HEK293 (cell line): ENCODE data around the gene EML1.

Source experiments
- CTCF ChIA-PET: fragments of 350-600 bp; formaldehyde crosslinking; extraction: SDS; loops from one replicate; lab custom pipeline; 2021; ENCODE audit warnings: antibody characterized with exemption; lab: Yijun Ruan, JAX
- POLR2A ChIA-PET: fragments of 300-600 bp; formaldehyde crosslinking; extraction: SDS; loops from one replicate; lab custom pipeline; 2020; ENCODE audit warnings: antibody characterized with exemption, inconsistent platforms; lab: Yijun Ruan, JAX
- H3K27ac ChIP-seq: fragments of 200-500 bp; sonication (Bioruptor generic); 2 replicates; pipeline ENCODE4 v1.5.1; 2014; ENCODE audit warnings: low read depth, low read length, control low read depth, inconsistent platforms; ENCODE audit errors: extremely low read depth
- H3K36me3 ChIP-seq, 2 experiments: fragments of 200-500 bp in 1 of 2; sonication (Bioruptor generic) in 1 of 2; 1 replicate in 1 of 2; 2 replicates in 1 of 2; pipeline ENCODE4 v1.5.1; 2014 to 2017; ENCODE audit warnings: inconsistent platforms in 2 of 2, low read length in 2 of 2; ENCODE audit not compliant: control insufficient read depth in 2 of 2, insufficient read depth in 1 of 2
- H3K4me1 ChIP-seq: fragments of 200-500 bp; sonication (Bioruptor generic); 2 replicates; pipeline ENCODE4 v1.5.1; 2014; ENCODE audit warnings: mild to moderate bottlenecking, low read length, inconsistent platforms; ENCODE audit not compliant: control insufficient read depth, insufficient read depth
- H3K4me3 ChIP-seq: 2 replicates; pipeline ENCODE4 v1.5.1; 2011; ENCODE audit warnings: low read depth, mild to moderate bottlenecking, control low read depth, low read length, moderate library complexity
- H3K9me3 ChIP-seq: fragments of 200-500 bp; sonication (Bioruptor generic); 2 replicates; pipeline ENCODE4 v1.5.1; 2014; ENCODE audit warnings: low read depth, low read length, inconsistent platforms; ENCODE audit not compliant: control insufficient read depth, insufficient read depth
- OSR2 ChIP-seq: fragments of 450-650 bp; formaldehyde crosslinking; IDR thresholded peaks from 2 replicates; pipeline ENCODE4 v1.5.1; 2016; ENCODE audit warnings: missing biosample characterization, missing genetic modification characterization
- ZNF239 ChIP-seq: fragments of 450-650 bp; formaldehyde crosslinking; IDR thresholded peaks from 2 replicates; pipeline ENCODE4 v1.5.1; 2016; ENCODE audit warnings: missing biosample characterization, missing genetic modification characterization
- ZNF473 ChIP-seq: fragments of 450-650 bp; formaldehyde crosslinking; IDR thresholded peaks from 2 replicates; pipeline ENCODE4 v1.5.1; 2017; ENCODE audit warnings: missing biosample characterization, missing genetic modification characterization
- ZNF571 ChIP-seq: fragments of 450-650 bp; formaldehyde crosslinking; IDR thresholded peaks from 2 replicates; pipeline ENCODE4 v1.5.0; 2017; ENCODE audit warnings: missing biosample characterization, missing genetic modification characterization
- ZNF610 ChIP-seq: fragments of 450-650 bp; formaldehyde crosslinking; IDR thresholded peaks from 2 replicates; pipeline ENCODE4 v1.5.1; 2016; ENCODE audit warnings: missing biosample characterization, missing genetic modification characterization, borderline replicate concordance
- ZNF692 ChIP-seq: fragments of 450-650 bp; formaldehyde crosslinking; IDR thresholded peaks from 2 replicates; pipeline ENCODE4 v1.5.1; 2016; ENCODE audit warnings: missing biosample characterization, missing genetic modification characterization
- ZNF747 ChIP-seq: fragments of 450-650 bp; formaldehyde crosslinking; IDR thresholded peaks from 2 replicates; pipeline ENCODE4 v1.5.1; 2016; ENCODE audit warnings: missing biosample characterization, missing genetic modification characterization
- ZSCAN30 ChIP-seq: fragments of 450-650 bp; IDR thresholded peaks from 2 replicates; pipeline ENCODE4 v1.5.1; 2018; ENCODE audit warnings: missing biosample characterization, mild to moderate bottlenecking, missing genetic modification characterization, moderate library complexity
- ZSCAN4 ChIP-seq: fragments of 450-650 bp; formaldehyde crosslinking; IDR thresholded peaks from 2 replicates; pipeline ENCODE4 v1.5.1; 2017; ENCODE audit warnings: missing biosample characterization, missing genetic modification characterization
- TF ChIP-seq, protein P1 (sequence below): fragments of 450-650 bp; IDR thresholded peaks from 2 replicates; pipeline ENCODE4 v1.5.1; 2018; ENCODE audit warnings: missing biosample characterization, mild to moderate bottlenecking, missing genetic modification characterization
- TF ChIP-seq, protein P2 (sequence below): fragments of 450-650 bp; formaldehyde crosslinking; IDR thresholded peaks from 2 replicates; pipeline ENCODE4 v1.5.1; 2017; ENCODE audit warnings: missing biosample characterization, missing genetic modification characterization
- TF ChIP-seq, protein P3 (sequence below): fragments of 450-650 bp; formaldehyde crosslinking; IDR thresholded peaks from 2 replicates; pipeline ENCODE4 v1.5.1; 2016; ENCODE audit warnings: missing biosample characterization, missing genetic modification characterization
- TF ChIP-seq, protein P4 (sequence below): fragments of 450-650 bp; formaldehyde crosslinking; IDR thresholded peaks from 2 replicates; pipeline ENCODE4 v1.5.1; 2017; ENCODE audit warnings: missing biosample characterization, missing genetic modification characterization

EML1 gene

DNA sequence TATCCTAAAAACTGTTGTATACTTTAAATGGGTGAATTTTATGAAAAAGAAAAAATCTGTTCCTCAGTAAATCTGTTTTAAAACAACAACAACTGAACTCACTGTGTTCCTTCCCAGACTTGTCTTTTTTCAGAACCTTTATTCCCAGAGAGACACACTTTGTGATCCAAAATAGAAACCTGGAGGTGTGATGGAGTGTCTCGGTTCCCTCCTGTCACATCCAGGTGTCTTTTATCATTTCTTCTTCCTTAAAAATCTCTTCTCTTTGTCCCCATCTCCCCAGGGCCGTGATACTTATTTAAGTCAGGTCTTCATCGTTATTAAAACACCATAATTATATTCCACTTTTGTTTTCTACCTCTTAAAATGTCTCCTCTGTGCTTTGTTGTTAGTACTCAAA, 195.8 kb downstream of the EML1 start:
- Histone ChIP-seq H3K4me1 (peaks cover 8% of the 10 kb centered on the region; the same call in 1 of the 2 replicates), H3K27ac (no peak overlapping the region), H3K36me3 (no peaks in the 10 kb centered on the region), H3K9me3 (no peaks in the 10 kb centered on the region), H3K4me3 (no peak overlapping the region)
- TF ChIP-seq, protein P1, sequence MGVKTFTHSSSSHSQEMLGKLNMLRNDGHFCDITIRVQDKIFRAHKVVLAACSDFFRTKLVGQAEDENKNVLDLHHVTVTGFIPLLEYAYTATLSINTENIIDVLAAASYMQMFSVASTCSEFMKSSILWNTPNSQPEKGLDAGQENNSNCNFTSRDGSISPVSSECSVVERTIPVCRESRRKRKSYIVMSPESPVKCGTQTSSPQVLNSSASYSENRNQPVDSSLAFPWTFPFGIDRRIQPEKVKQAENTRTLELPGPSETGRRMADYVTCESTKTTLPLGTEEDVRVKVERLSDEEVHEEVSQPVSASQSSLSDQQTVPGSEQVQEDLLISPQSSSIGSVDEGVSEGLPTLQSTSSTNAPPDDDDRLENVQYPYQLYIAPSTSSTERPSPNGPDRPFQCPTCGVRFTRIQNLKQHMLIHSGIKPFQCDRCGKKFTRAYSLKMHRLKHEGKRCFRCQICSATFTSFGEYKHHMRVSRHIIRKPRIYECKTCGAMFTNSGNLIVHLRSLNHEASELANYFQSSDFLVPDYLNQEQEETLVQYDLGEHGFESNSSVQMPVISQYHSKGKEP (tag by site-specific recombination) = no peak
- TF ChIP-seq ZSCAN30 (no peak), OSR2 (tag by site-specific recombination) (no peak), ZNF610 (tag by site-specific recombination) (no peak), ZNF747 (tag by site-specific recombination) (no peak), ZNF473 (tag by site-specific recombination) (no peak), ZSCAN4 (tag by site-specific recombination) (no peak), ZNF692 (tag by site-specific recombination) (no peak)
- ChIA-PET CTCF (interaction anchor here (0.8 to 1.0 kb wide), 2 partner anchors 118 to 119 kb away, joined by 3 to 5 read pairs; no protein-coding TSS in a partner anchor), POLR2A (no interaction called here)

GRCh38 chr14:99990268-99991170, 197.3 kb downstream of the EML1 start:
- no peaks in the 10 kb centered on the region for H3K36me3 ChIP-seq
- CTCF ChIA-PET = interaction anchor here (0.6 to 0.9 kb wide), 4 partner anchors 12 to 188 kb away, joined by 3 to 5 read pairs (median 4); no protein-coding TSS in a partner anchor
- TF ChIP-seq, protein P2, sequence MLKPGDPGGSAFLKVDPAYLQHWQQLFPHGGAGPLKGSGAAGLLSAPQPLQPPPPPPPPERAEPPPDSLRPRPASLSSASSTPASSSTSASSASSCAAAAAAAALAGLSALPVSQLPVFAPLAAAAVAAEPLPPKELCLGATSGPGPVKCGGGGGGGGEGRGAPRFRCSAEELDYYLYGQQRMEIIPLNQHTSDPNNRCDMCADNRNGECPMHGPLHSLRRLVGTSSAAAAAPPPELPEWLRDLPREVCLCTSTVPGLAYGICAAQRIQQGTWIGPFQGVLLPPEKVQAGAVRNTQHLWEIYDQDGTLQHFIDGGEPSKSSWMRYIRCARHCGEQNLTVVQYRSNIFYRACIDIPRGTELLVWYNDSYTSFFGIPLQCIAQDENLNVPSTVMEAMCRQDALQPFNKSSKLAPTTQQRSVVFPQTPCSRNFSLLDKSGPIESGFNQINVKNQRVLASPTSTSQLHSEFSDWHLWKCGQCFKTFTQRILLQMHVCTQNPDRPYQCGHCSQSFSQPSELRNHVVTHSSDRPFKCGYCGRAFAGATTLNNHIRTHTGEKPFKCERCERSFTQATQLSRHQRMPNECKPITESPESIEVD (tag by site-specific recombination) = peak; percentile 59
- TF ChIP-seq, protein P3, sequence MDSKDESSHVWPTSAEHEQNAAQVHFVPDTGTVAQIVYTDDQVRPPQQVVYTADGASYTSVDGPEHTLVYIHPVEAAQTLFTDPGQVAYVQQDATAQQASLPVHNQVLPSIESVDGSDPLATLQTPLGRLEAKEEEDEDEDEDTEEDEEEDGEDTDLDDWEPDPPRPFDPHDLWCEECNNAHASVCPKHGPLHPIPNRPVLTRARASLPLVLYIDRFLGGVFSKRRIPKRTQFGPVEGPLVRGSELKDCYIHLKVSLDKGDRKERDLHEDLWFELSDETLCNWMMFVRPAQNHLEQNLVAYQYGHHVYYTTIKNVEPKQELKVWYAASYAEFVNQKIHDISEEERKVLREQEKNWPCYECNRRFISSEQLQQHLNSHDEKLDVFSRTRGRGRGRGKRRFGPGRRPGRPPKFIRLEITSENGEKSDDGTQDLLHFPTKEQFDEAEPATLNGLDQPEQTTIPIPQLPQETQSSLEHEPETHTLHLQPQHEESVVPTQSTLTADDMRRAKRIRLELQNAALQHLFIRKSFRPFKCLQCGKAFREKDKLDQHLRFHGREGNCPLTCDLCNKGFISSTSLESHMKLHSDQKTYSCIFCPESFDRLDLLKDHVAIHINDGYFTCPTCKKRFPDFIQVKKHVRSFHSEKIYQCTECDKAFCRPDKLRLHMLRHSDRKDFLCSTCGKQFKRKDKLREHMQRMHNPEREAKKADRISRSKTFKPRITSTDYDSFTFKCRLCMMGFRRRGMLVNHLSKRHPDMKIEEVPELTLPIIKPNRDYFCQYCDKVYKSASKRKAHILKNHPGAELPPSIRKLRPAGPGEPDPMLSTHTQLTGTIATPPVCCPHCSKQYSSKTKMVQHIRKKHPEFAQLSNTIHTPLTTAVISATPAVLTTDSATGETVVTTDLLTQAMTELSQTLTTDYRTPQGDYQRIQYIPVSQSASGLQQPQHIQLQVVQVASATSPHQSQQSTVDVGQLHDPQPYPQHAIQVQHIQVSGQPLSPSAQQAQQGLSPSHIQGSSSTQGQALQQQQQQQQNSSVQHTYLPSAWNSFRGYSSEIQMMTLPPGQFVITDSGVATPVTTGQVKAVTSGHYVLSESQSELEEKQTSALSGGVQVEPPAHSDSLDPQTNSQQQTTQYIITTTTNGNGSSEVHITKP (tag by site-specific recombination) = peak; percentile 82
- no peak for TF ChIP-seq ZNF571 (tag by site-specific recombination)
- TF ChIP-seq ZNF239 (tag by site-specific recombination) = no peak
- TF ChIP-seq, protein P4, sequence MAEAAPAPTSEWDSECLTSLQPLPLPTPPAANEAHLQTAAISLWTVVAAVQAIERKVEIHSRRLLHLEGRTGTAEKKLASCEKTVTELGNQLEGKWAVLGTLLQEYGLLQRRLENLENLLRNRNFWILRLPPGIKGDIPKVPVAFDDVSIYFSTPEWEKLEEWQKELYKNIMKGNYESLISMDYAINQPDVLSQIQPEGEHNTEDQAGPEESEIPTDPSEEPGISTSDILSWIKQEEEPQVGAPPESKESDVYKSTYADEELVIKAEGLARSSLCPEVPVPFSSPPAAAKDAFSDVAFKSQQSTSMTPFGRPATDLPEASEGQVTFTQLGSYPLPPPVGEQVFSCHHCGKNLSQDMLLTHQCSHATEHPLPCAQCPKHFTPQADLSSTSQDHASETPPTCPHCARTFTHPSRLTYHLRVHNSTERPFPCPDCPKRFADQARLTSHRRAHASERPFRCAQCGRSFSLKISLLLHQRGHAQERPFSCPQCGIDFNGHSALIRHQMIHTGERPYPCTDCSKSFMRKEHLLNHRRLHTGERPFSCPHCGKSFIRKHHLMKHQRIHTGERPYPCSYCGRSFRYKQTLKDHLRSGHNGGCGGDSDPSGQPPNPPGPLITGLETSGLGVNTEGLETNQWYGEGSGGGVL = no peak
- TF ChIP-seq, protein P1 (tag by site-specific recombination) = no peak
- TF ChIP-seq, all 188 proteins: peak for 2
- Histone ChIP-seq H3K9me3 (no peaks in the 10 kb centered on the region), H3K27ac (no peak overlapping the region), H3K4me1 (peaks cover 8% of the 10 kb centered on the region; the same call in 1 of the 2 replicates), H3K4me3 (no peak overlapping the region)
- POLR2A ChIA-PET = no interaction called here
